Measurements from ENCODE around the gene NEGR1.

DNA sequence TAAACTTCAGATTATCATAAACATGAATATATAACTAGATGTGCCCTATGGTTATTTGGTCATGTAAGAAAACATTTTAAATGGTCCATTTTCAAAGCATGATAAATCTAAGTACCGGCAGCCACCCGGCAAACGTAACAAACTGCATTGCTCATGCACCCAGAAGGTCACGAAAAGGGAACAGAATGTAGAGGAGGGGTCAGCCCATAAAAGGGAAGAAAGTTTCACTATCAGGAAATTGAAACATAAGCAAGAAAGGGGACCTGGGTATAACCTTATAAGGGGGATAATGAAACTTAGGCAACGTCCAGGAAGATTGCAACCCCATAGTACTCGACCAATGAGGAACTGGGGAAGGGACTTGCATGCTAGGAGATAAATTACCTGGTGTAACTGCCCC lies 780.3 kb downstream of the NEGR1 start:
- TF ChIP-seq, protein P1, sequence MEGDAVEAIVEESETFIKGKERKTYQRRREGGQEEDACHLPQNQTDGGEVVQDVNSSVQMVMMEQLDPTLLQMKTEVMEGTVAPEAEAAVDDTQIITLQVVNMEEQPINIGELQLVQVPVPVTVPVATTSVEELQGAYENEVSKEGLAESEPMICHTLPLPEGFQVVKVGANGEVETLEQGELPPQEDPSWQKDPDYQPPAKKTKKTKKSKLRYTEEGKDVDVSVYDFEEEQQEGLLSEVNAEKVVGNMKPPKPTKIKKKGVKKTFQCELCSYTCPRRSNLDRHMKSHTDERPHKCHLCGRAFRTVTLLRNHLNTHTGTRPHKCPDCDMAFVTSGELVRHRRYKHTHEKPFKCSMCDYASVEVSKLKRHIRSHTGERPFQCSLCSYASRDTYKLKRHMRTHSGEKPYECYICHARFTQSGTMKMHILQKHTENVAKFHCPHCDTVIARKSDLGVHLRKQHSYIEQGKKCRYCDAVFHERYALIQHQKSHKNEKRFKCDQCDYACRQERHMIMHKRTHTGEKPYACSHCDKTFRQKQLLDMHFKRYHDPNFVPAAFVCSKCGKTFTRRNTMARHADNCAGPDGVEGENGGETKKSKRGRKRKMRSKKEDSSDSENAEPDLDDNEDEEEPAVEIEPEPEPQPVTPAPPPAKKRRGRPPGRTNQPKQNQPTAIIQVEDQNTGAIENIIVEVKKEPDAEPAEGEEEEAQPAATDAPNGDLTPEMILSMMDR (conservative IDR thresholded peaks at IDR 0.05; ENCODE audit: low read length) = no peak
- no peak for TF ChIP-seq EZH2phosphoT487 (IDR thresholded peaks at IDR 0.05; ENCODE audit: borderline replicate concordance, low read depth, low read length)

Measured in OCI-LY7 (cell line).